Rectal smooth muscle tissue (tissue), 1 donor: ENCODE measurements around the gene TFG.

Experiments
- H3K27ac ChIP-seq: one replicate; pipeline ENCODE4 v1.7.0; 2013; ENCODE audit warnings: low read depth, low read length, inconsistent platforms
- H3K27me3 ChIP-seq: one replicate; pipeline ENCODE4 v1.7.0; 2013; ENCODE audit warnings: low read length; ENCODE audit not compliant: control insufficient read depth, insufficient read depth
- H3K36me3 ChIP-seq: one replicate; pipeline ENCODE4 v1.7.0; 2013; ENCODE audit warnings: low read length; ENCODE audit not compliant: control insufficient read depth, insufficient read depth
- H3K4me1 ChIP-seq: one replicate; pipeline ENCODE4 v1.7.0; 2013; ENCODE audit warnings: low read length; ENCODE audit not compliant: control insufficient read depth, insufficient read depth
- H3K4me3 ChIP-seq: one replicate; pipeline ENCODE4 v1.7.0; 2013; ENCODE audit warnings: low read length
- H3K9ac ChIP-seq: one replicate; pipeline ENCODE4 v1.7.0; 2013; ENCODE audit warnings: low read length

Gene TFG

DNA sequence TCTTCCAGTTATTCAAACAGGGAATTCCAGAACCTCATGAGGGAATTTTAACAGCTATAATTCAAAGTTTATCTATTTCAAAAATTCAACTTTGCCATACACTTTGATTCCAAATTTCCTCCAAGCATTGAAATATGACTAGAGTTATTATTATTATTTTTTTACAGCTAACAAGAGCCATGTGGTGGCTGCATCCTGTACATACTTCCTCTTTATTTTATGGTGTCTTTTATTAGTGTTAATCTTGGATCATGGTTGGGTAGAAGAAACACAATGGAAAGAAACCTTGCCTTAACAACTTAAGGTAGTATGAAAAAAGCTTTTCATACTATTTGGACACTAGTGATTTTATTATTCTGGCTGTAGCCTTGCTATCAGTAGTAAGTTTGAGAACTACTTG lies 52.7 kb downstream of the TFG start:
- Histone ChIP-seq H3K36me3 (peaks cover 4% of the 10 kb centered on the region), H3K9ac (no peak overlapping the region), H3K4me3 (no peak overlapping the region), H3K27ac (no peak overlapping the region), H3K27me3 (no peaks in the 10 kb centered on the region), H3K4me1 (no peaks in the 10 kb centered on the region)

DNA sequence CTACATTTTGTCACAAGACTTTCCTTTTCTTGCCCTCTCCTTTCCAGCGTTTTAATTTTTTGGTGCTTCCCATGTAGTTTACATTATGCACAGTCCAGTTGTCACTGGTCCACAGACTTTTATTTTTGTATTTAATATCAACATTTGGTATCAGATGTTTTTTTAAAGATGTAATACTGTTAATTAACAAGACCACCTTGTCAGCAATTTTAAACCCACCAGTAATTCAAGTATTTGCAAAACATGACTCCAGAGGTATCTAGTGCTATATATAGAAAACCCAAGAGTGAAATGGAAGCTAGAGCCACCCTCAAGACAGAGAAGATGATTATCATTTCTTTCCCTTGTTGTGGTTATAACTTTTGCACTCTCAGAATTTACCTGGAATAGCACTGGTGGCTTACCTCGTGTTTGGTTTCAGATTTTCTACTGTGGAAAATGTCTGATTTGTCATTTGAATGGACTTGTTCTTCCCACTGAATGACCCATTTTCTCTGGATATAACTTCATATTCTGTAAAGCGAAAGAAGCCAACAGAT lies 56.2 kb downstream of the TFG start:
- Histone ChIP-seq H3K9ac (no peak overlapping the region), H3K36me3 (peaks cover 4% of the 10 kb centered on the region), H3K4me3 (no peak overlapping the region), H3K4me1 (no peaks in the 10 kb centered on the region), H3K27me3 (no peaks in the 10 kb centered on the region), H3K27ac (no peak overlapping the region)

DNA sequence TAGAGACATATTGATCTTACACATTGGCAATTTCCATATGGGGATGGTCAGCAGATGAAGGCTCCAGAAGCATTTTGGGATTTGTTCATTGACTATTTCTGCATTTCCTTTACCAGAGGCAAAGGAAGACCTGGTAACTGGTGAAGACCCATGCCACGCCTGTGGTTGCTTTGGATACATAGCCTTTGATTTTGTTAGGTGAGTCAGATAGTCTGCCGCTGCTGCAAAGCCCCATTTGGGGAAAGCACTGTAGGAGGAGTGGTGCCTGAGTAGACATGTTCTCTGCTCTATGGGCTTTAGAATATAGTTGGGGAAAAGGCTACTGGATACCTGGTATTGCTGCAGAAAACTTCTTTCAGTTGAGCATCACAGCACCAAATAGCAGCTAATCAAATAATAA lies 56.8 kb downstream of the TFG start:
- H3K36me3 ChIP-seq = peaks cover 4% of the 10 kb centered on the region
- no peak overlapping the region for H3K27ac ChIP-seq
- no peaks in the 10 kb centered on the region for H3K4me1 ChIP-seq
- no peak overlapping the region for H3K4me3 ChIP-seq
- H3K27me3 ChIP-seq = no peaks in the 10 kb centered on the region
- no peak overlapping the region for H3K9ac ChIP-seq

DNA sequence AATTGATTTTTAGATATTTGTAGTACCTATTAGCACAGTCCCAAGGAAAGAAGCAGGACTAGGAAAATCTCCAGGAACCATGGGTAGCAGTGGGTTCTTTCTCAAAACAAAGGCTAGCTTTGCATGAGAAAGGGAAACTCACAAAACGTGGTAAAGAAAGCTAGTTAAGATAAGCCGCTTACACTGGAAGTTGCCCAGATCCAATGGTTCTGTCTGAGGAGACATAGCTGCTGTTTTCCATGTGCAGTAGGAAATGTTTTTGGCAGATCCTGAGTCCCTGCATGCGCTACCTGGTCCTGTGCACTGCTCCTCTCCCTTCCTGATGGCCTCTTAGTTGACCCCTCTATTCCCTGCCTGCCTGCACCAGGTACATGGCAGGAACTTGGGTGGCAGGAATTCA lies 60.4 kb downstream of the TFG start:
- Histone ChIP-seq H3K4me3 (no peak overlapping the region), H3K36me3 (peaks cover 4% of the 10 kb centered on the region), H3K9ac (no peak overlapping the region), H3K27me3 (no peaks in the 10 kb centered on the region), H3K27ac (no peak overlapping the region), H3K4me1 (no peaks in the 10 kb centered on the region)

DNA sequence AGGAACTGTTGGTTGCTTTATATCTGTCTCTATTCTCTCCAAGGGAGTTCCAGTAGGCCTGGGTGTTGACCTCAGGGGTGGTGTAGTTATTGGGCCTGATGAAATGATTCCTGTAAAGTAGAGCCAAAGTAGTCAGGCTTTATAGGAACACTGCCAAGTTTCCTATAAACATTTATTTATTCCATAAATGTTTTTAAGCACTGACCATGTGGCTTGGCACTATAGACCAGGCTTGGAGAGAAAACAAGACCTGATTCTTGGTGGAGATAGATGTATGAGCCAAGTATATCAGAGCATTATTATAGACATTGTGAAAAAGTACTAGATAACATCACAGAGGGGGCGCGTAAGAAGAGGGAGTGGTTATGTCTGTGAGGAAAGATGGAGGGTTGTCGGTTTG lies 65.9 kb downstream of the TFG start:
- no peaks in the 10 kb centered on the region for H3K36me3 ChIP-seq
- H3K9ac ChIP-seq = no peak overlapping the region
- H3K27ac ChIP-seq = no peak overlapping the region
- H3K4me3 ChIP-seq = no peak overlapping the region
- H3K27me3 ChIP-seq = no peaks in the 10 kb centered on the region
- H3K4me1 ChIP-seq = no peaks in the 10 kb centered on the region

DNA sequence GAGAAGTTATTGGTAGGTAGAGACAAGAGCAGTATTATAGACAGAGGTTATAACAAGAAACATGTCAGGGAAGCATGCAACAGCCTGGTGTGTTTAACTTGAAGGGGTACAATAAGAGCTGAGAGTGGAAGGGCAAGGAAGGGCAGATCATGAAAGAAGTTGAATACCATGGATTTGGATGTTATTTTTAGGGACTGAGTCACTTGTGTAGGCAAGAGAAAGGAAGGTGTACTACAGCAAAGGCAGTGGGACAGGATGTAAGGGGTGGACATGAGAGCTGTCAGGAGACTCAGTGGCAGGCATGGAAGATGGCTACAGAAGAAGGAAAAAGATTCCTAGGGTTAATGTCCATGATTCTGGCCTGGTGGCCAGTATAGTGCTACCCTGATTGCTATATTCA lies 66.4 kb downstream of the TFG start:
- no peak overlapping the region for H3K9ac ChIP-seq
- H3K27ac ChIP-seq = no peak overlapping the region
- no peaks in the 10 kb centered on the region for H3K36me3 ChIP-seq
- H3K4me1 ChIP-seq = no peaks in the 10 kb centered on the region
- no peaks in the 10 kb centered on the region for H3K27me3 ChIP-seq
- no peak overlapping the region for H3K4me3 ChIP-seq

DNA sequence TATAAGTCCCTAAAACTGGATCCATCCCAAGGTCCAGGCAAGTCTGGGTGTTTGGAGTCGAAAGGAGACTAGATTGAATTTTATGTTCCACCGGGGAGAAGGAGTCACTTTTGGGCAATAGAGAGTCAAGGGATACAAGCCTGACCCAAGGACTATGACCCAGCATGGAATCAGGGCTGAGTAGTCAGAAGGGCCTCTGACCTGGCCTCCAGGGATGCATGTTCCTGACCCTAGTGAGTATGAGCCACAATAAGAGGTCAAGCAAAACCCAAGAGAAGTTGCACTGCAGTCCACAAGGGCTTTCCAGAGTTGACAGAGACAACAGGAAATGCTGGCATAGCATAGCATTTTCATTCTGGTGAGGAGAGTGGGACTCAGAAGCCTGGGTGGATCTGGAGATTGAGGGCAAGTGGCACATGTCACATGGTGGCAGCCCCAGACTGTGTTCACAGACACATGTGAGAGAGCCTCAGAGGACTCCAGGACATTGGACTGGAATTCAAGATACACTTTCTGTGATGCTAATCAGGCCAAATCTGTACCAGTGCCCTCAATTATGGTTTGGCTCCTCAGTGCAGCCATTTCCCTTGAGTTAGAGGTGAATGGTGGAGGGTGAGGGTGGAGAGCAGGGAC lies 66.9 kb downstream of the TFG start:
- Histone ChIP-seq H3K4me3 (no peak overlapping the region), H3K36me3 (no peaks in the 10 kb centered on the region), H3K27me3 (no peaks in the 10 kb centered on the region), H3K9ac (no peak overlapping the region), H3K4me1 (no peaks in the 10 kb centered on the region), H3K27ac (no peak overlapping the region)

DNA sequence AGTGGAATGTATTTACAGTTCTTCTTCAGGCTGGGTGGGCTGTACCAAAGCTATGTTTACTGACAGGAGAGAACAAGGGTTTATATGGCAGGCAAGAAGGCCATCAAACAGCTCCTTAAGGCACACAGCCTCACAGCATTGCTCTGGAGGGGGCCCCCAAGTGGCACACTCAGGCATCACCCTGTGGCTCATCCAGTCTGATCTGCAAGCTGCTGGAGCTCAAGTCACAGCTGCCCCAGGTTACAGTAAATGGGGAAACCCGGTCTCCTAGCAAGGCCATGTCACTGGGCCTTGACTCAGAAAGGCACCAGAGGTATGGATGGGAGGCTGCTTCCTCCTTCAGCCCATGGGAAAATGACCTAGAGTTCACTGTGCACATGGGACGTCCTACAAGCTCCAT lies 67.5 kb downstream of the TFG start:
- Histone ChIP-seq H3K9ac (no peak overlapping the region), H3K4me1 (no peaks in the 10 kb centered on the region), H3K27me3 (no peaks in the 10 kb centered on the region), H3K4me3 (no peak overlapping the region), H3K36me3 (no peaks in the 10 kb centered on the region), H3K27ac (no peak overlapping the region)

DNA sequence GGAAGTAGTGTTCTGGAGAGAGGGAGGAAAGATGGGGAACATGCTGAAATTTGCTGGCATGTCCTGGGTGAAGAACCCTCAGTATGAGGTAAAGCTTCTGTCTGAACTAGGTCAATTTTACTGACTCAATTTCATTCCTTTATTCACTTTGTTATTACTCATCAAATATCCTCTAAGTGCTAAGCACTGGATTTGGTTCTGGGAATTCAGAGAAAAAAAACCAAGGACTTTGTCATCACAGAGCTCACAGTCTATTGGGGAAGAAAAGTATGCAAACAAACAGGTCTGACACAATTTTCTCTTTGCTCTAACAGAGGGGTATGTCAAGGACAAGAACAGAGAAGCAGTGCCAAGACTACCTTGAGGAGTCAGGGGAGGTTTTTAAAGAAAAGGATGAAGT lies 68.0 kb downstream of the TFG start:
- peaks cover 1% of the 10 kb centered on the region for H3K4me1 ChIP-seq
- H3K27me3 ChIP-seq = no peaks in the 10 kb centered on the region
- no peak overlapping the region for H3K27ac ChIP-seq
- no peaks in the 10 kb centered on the region for H3K36me3 ChIP-seq
- H3K4me3 ChIP-seq = no peak overlapping the region
- no peak overlapping the region for H3K9ac ChIP-seq

DNA sequence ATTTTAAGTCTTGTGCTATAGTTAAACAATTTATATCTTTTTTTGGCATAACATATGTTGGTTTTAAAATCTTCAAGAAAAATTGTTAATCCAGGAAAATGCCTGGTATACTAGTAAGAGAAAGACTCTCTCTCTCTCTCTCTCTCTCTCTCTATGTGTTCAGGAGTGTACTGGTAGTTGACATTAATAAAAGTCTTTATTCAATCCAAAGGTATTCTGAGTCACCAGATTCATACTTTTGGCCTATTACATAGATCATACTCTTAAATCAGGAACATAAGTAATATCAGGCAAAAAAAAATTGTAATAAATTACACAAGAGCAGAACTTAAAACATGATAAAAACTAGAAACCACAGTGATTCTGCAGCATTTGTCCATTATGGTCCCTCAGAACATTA lies 70.2 kb downstream of the TFG start:
- Histone ChIP-seq H3K9ac (no peak overlapping the region), H3K27ac (no peak overlapping the region), H3K27me3 (no peaks in the 10 kb centered on the region), H3K36me3 (no peaks in the 10 kb centered on the region), H3K4me1 (peaks cover 5% of the 10 kb centered on the region), H3K4me3 (no peak overlapping the region)

DNA sequence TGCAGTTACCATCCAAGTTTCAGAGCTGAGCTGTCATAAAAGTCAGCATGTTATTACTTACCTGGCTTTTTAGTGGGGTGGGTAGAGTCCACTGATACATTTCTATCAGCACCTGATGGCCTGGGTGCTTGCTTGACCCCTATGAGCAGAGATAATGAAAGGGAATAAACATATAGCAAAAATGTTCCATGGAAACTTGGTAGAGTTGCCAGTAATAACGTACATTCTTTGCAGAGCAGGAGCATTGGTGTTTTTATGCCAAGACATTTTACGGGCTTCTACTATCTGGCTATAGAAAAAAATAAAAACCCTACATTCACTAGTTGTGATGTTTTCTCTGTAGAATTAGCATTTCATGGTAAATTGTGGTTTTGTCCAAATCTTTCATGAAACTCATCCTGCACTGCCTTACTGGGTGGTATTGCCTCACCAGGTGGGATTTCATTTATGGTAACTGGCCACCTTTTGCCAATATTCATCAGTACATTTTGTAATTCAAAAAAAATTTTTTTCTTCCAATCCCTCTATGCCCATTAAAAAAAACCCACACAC lies 70.9 kb downstream of the TFG start:
- Histone ChIP-seq H3K9ac (no peak overlapping the region), H3K27me3 (no peaks in the 10 kb centered on the region), H3K4me1 (peaks cover 5% of the 10 kb centered on the region), H3K27ac (no peak overlapping the region), H3K36me3 (no peaks in the 10 kb centered on the region), H3K4me3 (no peak overlapping the region)

DNA sequence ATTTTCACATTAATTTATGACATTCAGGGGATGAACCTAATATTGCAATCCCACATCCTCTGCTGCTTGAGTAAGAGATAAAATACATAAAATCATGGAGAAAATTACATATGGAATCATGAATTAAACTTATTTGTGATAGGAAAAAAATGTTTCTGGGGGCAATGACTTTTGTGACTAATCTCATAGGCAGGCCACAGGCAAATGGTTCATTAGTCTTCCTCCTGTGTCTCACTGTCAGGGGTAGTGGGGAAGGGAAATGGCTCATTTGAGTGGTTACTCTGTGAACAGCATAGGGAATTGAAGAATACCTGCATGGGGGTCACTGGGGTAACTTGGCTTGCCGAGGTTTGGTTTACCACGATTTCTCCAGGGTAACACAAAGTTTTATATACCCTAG lies 72.0 kb downstream of the TFG start:
- no peaks in the 10 kb centered on the region for H3K27me3 ChIP-seq
- H3K9ac ChIP-seq = no peak overlapping the region
- peaks cover 5% of the 10 kb centered on the region for H3K4me1 ChIP-seq
- H3K4me3 ChIP-seq = no peak overlapping the region
- H3K36me3 ChIP-seq = no peaks in the 10 kb centered on the region
- H3K27ac ChIP-seq = no peak overlapping the region

DNA sequence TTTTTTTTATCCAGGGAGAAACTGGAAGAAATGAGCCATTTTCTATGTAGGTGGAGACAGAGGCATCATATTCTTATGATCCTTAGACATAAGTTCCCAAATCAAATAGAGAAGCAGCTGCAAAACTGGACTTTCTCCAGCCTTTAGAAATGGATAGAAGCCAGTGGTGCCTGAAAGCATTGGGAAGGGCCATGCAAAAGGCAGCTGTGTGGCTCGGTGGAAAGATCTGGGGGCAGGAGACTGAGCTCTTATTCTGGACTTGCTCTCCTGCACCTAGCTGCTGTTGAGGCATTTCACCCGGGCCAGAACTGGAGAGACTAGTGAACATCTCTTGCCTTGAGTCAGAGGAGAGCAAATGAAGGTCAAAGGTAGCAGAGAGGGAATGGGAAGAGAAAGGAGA lies 73.1 kb downstream of the TFG start:
- no peaks in the 10 kb centered on the region for H3K36me3 ChIP-seq
- no peak overlapping the region for H3K4me3 ChIP-seq
- no peak overlapping the region for H3K9ac ChIP-seq
- H3K4me1 ChIP-seq = peaks cover 5% of the 10 kb centered on the region
- H3K27me3 ChIP-seq = no peaks in the 10 kb centered on the region
- peak overlapping the region; percentile 14 for H3K27ac ChIP-seq
